ENCODE measurements around the gene DNAJB8.

DNAJB8 gene

DNA sequence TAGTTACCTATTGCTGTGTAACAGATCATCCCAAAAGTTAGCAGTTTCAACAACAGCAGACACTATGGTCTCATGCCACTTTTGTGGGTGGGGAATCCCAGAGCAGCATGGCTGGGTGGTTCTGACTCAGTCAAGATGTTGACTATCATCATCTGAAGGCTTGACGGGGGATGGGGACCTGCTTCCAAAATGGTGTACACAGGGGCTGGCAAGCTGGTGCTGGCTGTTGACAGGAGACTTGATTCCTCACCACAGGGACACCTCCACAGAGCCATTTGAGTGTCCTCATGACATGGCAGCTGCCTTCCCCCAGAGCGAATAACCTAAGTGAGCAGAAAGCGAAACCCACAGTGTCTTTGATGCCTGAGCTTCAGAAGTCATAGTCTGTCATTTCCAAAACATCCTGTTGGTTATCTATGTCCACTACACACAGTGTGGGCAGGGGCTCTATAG is 19.1 kb downstream of the DNAJB8 start:
- no peak for DNase-seq (ENCODE audit: low read depth in 2 of 2)

DNA sequence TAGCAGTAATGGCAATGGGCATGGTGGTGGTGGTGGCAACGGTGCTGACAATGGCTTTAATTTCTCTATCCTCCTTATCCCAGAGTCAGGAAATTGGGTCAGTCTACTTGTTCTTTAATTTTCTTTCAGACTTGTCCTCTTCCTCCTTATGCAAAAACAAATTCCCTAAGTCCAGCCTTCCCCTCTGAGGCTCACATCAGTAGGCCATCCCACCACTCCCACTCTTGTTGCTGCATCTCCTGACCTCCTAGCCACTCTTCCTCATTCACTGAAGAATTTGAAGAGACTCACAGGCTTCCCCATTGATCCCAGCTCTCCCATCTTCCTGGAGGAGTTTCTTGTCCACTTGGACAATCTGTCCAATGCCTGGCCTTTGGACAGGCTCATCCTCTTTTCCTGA is 19.9 kb downstream of the DNAJB8 start:
- DNase-seq (ENCODE audit: low read depth in 2 of 2): no peak

DNA sequence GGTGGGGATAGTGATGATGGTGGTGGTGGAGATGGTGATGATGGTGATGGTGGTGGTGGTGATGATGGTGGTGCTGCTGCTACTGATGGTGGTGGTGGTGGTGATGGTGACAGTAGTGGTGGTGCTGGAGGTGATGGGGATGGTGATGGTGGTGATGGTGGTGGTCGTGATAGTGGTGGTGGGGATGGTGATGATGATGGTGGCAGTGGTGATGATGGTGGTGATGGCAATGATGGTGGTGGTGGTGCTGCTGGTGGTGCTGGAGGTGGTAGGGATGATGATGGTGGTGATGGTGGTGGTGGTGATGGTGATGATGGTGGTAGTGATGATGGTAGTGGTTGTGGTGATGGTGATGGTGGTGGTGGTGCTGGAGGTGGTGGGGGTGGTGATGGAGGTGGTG is 21.3 kb downstream of the DNAJB8 start:
- DNase-seq (ENCODE audit: low read depth in 2 of 2): no peak

DNA sequence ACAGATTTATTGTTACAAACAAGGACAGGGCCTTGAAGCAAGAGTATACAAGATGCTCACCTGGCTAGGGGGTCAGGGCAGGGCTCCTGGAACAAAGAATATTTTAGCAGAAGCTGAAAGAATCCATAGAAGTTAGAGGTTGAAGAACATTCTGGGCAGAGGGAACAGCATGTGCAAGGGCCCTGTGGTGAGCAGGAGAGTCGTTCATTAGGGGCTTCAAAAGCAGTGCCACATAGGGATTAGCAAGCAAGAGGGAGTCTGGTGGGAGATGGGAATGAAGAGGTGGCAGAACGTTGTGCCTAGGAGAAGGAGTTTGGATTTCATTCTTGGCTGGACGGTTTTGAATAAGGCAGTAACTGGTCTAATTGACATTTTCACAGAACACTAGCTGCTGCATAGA is 22.9 kb downstream of the DNAJB8 start:
- no peak for DNase-seq (ENCODE audit: low read depth in 2 of 2)

DNA sequence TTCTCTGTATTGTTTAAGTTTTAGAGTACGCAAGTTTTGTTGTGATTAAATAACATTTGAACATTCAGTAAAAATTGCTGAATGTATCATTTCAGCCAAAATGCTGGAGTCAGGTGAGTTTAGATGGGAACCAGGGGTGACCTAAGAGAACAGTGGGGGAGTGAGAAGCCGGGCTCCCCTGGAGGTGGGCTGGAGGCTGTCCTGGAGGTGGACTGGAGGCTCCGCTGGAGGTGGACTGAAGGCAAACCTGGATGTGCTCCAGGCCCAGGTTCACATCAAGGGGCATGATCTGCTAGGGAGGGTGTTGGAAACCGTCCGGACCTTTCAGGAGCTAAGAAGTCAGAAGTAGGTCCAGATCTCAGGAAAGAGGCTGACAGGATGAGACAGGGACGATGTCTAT is 23.7 kb downstream of the DNAJB8 start:
- DNase-seq (ENCODE audit: low read depth in 2 of 2): no peak

DNA sequence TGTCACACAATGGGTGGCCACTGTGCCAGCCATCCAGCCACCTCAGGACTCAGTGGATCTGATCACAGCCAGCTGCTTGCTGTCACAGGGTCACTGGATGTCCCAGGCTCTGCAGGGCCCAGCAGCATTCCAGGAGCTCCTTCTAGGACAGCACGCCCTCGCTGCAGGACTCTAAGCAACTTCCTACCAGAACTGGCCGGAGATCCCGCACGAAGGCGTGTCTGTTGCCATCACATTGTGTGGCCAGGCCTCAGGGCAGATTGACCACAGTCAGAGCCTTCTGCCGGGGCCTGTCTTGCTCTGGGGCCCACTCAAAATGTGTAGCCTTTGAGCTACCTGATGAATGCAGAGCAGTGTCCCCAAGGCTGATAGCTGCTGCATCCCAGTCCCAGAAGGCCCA is 24.6 kb downstream of the DNAJB8 start:
- DNase-seq (ENCODE audit: low read depth in 2 of 2): no peak

DNA sequence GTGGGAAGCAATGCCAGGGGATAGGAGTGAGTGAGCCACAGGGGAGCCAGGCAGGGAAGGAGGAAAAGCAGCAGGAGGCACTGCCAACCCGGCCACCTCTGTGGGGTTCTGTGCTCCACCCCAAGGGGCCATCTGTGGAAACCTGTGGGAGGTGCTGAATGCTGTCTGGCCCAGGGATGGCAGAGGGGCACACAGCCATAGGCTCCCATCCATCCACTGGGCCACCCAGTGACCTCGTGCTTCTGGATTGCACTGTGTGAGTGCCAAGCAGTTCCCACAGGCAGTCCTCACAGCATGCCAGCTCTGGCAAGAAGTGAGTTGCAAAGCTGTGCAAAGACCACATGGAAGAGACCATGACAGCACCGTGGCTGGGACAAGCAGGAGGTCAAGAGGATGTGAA is 27.5 kb downstream of the DNAJB8 start:
- DNase-seq (ENCODE audit: low read depth in 2 of 2): no peak

DNA sequence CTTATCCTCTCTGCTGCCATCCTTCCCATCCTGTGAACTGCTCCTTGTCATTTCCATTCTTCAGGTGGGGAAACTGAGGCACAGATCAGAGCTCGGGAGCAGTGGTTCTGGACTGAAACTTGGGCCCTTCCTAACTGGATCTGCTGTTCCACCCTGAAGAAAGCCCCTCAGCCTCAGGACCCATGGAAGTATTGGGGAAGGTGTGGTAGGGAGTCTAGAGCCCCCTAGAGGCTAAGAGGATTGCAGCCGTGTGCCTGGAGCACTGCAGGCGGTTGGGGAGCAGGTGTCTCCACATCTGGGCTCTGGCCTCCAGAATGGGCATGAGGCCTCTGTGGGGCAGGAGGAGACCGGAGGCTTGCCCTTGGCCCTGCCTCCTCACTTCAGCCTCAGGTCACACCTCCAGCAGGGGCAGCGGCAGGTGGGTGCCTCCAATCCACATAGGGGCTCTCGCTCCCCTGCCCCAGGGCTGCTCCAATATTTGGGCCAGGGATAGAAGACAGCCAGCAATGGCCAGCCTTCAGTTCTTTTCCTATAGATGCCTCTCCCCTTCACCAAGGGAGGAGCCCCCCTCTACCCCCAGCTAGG is 28.1 kb downstream of the DNAJB8 start:
- no peak for DNase-seq (ENCODE audit: low read depth in 2 of 2)

DNA sequence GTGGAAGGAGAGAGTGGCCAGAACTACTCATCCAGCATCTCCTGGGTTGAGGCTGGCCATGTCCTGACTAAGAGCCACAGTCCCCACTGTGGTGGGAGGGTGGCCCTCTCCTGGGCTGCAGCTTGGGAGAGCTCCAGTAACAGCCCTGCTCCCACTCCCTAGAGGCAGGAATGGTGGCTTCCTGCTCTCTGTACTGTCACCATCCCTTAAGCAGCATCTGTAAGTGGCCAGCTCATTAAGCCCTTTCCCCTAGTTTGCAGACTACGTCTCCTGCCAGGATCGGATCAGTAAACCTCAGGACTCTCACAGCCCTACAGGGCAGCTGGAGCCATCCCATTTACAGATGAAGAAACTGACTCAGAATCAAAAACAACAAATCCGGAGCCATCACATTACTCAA is 30.5 kb downstream of the DNAJB8 start:
- DNase-seq (ENCODE audit: low read depth in 2 of 2): no peak

DNA sequence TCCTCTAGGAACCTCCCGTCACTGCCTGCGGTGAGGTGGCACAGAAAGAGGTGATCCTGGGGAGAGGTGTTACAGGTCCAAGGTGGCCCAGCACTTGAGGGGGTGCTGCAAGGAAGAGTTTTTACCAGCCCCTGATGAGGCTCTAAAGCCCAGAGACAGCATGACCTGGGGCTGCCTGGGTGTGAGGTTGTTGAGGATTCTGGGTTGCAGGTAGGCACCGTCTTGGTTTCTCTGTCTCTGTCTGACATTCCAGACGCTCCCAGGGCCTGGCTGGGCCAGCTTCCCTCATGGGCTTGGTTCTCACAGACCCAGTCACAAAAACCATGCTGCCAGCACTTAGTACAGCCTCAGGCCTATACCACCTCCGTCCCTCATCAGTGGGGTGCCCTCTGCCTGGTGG is 31.1 kb downstream of the DNAJB8 start:
- DNase-seq (ENCODE audit: low read depth in 2 of 2): no peak

DNA sequence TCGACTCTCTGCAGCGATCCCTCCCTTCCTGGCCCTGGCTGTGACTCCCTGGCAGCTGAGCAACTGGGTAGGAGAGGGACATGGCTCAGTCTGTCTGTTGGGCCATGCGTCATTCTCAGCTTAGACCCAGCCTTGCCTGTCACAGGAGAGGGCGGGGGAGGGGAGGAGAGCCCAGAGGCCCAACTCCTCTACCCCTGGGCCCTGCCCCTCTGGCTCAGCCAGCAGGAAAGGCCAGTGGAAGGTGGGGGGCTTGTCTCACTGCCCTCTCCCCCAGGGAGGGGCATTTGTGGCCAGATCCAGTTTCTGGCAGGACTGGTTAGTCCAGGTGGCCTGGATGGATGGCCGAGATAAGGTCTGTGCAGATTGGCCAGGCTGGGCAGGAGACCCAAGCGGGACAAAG is 31.6 kb downstream of the DNAJB8 start:
- DNase-seq (ENCODE audit: low read depth in 2 of 2): no peak

DNA sequence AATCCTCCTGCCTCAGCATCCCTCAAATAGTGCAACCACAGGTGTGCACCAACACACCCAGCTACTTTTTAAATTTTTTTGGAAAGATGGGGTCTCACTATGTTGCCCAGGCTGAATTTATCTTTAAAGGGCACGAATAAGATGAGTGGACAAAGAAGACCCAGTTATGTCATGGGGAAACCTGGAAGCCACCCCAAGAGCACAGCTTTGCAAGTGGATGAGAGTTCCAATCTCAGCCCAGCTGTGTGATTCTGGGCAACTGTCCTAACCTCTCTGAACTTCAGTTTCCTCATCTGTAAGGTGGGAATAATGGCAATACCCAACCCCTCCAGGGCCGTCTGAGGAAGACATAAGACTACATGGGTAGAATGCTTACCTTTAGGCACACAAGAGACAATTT is 32.2 kb downstream of the DNAJB8 start:
- DNase-seq (ENCODE audit: low read depth in 2 of 2): no peak

DNA sequence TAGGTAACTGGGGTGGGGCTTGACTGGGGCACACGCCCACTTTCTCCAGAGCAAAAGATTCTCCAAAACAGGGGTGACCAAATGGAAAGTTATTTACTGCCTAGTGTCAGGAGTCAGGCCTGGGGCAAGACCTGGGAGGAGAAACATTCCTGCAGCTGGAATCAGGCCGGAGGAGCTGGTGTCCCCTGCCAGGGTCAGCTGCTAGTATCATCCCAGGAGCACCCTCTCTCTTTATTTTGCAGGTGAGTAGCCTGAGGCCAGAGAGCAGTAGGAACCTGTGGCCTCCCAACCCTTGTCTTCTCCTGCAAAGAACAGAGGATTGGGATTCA is 32.9 kb downstream of the DNAJB8 start:
- DNase-seq (ENCODE audit: low read depth in 2 of 2): no peak

DNA sequence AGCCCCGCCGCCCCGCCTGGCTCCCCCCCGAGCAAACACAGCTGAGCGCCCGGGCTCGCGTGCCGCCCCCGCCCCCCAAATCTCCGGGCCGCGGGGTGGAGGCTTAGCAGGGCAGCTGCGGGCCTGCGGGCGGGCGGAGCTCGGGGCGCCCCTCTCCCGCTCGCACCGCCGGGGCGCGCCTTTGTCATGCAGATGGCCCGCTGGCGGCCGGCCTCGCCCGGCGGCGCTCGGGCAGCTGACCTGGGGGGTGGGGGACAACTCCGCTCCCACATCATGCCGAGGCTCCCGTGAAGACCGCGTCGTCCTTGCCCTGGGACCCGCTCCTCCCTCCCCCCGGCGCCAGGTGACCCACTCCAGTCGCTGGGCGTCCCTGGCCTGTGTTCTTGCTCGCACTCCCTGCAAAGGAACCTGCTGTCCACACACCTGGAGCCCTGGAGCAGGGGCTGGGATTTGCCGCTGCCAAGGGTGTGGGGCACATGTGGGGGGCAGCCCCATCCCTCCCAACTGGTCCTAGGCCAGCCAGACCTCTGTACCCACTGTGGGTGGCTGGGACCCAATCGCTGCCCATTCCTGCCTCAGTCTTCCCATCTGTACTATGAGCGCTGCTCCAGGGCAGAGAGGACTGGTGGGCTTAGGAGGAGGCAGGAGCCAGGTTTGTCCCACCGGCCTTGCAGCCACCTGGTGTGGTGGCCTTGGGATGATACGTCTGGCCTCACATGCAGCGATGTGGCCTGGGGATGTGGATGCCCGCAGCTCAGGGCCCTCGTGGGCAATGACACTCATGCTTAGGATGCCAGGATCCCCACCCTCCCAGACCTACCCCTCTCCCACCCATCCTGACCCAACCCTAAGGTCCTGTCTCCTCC is 33.5 kb downstream of the DNAJB8 start:
- DNase-seq (ENCODE audit: low read depth in 2 of 2): no peak

DNA sequence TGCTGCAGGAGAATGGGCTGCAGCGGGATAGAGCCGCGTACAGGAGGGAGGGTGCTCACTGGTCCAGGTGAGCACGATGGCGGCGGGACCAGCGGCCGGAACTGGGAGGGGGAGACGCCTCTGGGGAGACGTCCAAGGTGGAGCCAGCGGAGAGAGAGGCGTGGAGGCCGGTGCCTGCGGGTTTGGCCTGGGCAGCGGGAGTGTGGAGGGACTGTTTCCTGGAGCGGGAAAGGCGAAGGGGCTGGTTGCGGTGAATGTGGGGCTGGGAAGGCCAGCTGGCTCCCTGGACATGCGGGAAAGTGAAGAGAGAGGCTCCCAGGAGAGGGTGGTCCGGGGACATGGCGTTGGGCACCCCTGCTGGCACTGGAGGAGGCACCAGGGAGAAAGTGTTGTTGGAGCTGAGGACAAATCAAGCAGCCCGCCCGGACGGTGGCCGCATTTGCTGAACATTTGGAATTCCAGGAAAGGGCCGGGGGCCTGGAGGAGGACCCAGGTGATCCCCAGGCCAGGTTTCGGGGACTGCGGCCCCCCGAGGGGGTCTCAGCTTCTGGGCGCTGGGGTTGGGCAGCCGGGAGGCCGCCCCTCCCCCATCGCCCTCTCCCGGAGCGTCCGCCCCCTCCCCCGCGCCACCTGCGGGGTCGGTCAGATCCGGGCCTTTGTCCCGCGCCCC is 34.3 kb downstream of the DNAJB8 start:
- DNase-seq (ENCODE audit: low read depth in 2 of 2): no peak

DNA sequence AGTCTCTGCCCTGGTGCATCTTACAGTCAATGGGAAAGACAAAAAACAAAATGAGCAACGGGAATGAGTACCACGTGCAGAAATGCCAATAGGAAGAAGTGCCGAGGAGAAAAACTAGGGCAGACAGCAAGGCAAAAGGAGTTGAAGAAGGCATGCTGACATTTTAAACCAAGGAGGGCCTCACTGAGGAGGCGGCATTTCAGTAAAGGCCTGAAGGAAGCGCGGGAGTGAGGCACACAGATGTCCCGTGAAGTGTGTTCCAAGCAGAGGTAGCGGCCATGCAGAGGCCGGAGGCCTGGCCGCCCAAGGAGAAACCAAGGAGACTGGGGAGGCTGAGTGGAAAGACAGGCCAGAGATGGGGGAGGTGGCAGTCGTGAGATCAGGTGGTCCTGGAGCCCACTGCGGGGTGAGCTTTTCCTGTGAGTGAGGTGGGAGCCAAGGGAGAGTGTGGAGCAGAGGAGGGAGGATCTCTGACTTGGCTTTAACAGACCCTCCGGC is 34.8 kb downstream of the DNAJB8 start:
- DNase-seq (ENCODE audit: low read depth in 2 of 2): no peak

DNA sequence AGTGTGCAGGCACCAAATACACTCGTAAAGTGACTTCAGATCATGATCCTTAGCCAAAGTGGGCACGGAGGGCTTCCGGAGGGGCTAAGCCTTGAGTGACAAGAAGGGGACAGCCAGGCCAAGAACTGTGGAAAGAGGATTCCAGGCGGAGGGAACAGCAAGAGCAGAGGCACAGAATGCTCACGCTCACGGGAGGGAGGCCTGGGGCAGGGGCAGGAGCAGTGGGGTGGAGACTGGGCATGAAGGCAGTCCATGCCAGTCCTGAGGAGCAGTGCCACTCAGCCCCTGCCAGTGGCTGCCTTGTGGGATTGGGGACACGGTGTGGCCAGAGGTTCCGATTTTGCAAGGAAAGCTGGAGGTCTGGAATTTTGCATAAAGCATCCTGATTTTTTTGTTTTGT is 36.0 kb downstream of the DNAJB8 start:
- no peak for DNase-seq (ENCODE audit: low read depth in 2 of 2)

DNA sequence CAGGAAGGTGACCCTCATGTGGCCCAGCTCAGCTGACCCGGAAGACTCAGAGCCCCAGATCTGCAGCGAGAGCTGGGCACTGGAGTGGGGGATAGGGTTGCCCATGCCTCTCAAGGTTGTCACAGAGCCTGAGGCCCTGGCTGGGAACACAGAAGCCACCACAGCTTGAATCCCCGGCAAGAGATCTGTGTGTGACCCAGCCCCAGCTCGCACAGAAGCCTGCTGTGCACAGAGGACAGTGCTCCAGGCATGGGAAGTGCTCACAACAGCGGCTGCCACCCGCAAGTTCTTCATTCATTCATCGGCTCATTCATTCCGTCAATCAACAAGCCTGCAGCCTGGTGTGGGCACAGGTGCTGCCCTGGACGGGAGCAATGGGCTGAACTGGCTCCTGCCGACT is 36.4 kb downstream of the DNAJB8 start:
- no peak for DNase-seq (ENCODE audit: low read depth in 2 of 2)

DNA sequence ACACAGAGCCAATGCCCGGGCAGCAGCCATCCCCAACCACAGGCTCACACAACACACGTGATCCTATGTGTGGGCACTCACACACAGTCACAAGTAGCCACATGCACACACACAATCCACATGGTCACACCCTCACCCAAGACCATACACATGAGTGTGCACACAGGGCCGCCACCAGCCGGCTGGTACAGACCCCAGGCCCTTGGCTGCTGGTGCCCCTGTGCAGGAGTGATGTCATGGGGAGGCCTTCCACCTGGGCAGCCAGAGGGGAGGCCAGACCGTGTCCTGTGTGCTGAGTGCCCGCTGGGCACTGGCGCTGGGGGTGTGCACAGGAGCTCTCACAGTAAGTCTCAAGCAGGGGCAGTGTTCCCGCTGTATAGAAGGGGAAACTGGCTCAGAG is 36.9 kb downstream of the DNAJB8 start:
- no peak for DNase-seq (ENCODE audit: low read depth in 2 of 2)

DNA sequence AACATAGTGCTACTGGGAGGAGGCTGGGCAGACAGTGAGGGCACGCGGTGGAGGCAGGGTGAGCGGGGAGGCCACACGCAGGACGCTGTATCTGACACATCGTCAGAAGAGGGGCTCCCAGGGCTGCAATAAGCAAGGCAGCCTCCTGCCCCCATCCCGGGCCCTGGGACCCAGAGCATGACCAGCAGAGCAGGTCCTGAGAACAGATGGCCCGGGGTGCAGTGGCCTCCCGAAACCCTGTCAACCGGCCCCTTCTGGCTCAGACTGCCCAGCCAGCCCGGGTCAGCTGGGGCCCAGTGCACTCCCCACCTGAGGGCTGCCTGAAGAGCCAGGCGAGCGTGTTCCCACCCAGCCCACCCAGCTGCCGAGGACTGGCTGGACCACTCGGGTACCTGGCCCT is 37.4 kb downstream of the DNAJB8 start:
- no peak for DNase-seq (ENCODE audit: low read depth in 2 of 2)

DNA sequence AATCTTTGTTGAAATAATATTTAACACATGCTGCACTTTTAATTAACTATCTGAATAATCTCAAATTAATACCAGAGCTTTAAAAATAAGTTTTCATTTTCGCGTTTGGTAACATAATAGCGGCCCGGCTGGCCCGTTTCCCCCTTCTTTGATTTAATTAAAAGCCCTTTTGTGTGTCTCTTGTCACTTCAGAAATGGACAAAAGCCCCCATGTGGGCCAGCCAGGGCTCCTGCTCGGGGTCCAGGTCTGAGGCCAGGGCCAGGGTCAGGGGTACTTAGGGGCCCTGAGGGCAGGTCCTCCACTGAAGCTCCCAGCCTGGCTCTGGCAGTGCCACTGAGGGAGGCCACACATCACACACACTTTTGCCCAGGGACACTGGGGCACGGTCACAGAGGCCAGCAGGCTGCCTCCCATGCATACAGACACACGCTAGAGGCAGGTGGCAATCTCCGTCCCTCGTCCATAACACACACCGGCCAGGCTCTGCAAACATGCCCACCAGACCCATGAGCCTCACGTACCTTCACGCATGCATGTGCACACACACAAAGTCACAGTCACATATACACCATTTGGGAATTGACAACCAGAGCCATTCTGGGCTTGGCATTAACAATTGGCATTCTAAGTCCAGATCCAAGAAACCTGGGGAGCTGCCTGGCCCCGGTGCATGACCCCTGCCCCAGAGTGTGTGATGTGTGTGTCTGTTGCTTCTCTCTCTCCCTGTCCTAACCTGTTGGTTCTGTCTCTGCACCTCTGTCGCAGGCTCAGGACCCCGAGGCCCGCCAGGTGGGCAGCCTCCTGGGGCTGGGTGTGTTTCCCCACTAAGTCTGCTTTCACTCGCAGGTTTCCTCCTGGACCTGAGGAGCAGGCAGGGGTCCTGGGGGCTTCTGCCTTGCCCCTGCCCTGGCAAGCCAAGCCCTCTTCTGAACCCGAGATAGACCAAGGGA is 38.5 kb downstream of the DNAJB8 start:
- no peak for DNase-seq (ENCODE audit: low read depth in 2 of 2)

Data from stimulated activated CD8-positive, alpha-beta memory T cell treated with anti-CD3 and anti-CD28 coated beads, Interleukin-7, amount 100 ng/mL, for 1 hour (primary cell).